Astrocyte of the spinal cord (primary cell): ENCODE data around the gene SH3RF1.

Experiments
- DNase-seq: peaks from one replicate; pipeline ENCODE4 v3.0.0; 2011; ENCODE audit warnings: low read depth, low spot score
- H3K4me3 ChIP-seq: 2 replicates; pipeline ENCODE4 v1.5.1; 2011; ENCODE audit warnings: low read depth, mild to moderate bottlenecking, low read length, moderate library complexity
- in situ Hi-C: cut with HindIII; loops from 2 replicates; pipeline ENCODE4 v1.10.0; 2017; ENCODE audit warnings: low sequenced_read_pairs
- TF ChIP-seq, protein P1 (sequence below): IDR thresholded peaks from 2 replicates; pipeline ENCODE4 v1.5.1; 2012; ENCODE audit warnings: low read depth, mild to moderate bottlenecking, low read length, inconsistent platforms

Gene SH3RF1

GRCh38 chr4:169059306-169060211, 211.2 kb downstream of the SH3RF1 start:
- in situ Hi-C loops = no loop called here
- H3K4me3 ChIP-seq = no peak overlapping the region
- no peak for DNase-seq
- TF ChIP-seq, protein P1, sequence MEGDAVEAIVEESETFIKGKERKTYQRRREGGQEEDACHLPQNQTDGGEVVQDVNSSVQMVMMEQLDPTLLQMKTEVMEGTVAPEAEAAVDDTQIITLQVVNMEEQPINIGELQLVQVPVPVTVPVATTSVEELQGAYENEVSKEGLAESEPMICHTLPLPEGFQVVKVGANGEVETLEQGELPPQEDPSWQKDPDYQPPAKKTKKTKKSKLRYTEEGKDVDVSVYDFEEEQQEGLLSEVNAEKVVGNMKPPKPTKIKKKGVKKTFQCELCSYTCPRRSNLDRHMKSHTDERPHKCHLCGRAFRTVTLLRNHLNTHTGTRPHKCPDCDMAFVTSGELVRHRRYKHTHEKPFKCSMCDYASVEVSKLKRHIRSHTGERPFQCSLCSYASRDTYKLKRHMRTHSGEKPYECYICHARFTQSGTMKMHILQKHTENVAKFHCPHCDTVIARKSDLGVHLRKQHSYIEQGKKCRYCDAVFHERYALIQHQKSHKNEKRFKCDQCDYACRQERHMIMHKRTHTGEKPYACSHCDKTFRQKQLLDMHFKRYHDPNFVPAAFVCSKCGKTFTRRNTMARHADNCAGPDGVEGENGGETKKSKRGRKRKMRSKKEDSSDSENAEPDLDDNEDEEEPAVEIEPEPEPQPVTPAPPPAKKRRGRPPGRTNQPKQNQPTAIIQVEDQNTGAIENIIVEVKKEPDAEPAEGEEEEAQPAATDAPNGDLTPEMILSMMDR = no peak

GRCh38 chr4:169058312-169058711, 212.4 kb downstream of the SH3RF1 start:
- in situ Hi-C loops = no loop called here
- TF ChIP-seq, protein P1 = no peak
- no peak overlapping the region for H3K4me3 ChIP-seq
- DNase-seq = no peak

GRCh38 chr4:169054879-169055278, 215.9 kb downstream of the SH3RF1 start:
- no peak for DNase-seq
- no peak overlapping the region for H3K4me3 ChIP-seq
- TF ChIP-seq, protein P1 = no peak
- in situ Hi-C loops = no loop called here

DNA sequence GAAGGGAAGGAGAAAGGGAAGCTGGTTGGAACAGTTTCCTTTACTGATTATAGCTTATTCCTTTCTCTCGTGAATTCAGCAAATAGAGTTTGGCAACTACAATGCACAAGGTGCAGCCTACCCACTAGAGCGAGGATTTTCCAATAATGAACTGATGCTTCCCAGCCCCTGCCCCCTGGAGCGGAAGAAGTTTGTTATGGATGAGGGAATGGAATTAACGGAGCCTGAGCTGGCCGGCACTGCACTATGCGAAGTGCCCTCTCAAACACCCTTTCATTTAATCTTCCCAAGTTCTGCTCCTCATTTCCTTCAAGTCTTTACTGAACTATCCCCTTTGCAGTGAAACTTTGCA, 218.2 kb downstream of the SH3RF1 start:
- TF ChIP-seq, protein P1 = no peak
- no peak for DNase-seq
- in situ Hi-C loops = no loop called here
- no peak overlapping the region for H3K4me3 ChIP-seq

DNA sequence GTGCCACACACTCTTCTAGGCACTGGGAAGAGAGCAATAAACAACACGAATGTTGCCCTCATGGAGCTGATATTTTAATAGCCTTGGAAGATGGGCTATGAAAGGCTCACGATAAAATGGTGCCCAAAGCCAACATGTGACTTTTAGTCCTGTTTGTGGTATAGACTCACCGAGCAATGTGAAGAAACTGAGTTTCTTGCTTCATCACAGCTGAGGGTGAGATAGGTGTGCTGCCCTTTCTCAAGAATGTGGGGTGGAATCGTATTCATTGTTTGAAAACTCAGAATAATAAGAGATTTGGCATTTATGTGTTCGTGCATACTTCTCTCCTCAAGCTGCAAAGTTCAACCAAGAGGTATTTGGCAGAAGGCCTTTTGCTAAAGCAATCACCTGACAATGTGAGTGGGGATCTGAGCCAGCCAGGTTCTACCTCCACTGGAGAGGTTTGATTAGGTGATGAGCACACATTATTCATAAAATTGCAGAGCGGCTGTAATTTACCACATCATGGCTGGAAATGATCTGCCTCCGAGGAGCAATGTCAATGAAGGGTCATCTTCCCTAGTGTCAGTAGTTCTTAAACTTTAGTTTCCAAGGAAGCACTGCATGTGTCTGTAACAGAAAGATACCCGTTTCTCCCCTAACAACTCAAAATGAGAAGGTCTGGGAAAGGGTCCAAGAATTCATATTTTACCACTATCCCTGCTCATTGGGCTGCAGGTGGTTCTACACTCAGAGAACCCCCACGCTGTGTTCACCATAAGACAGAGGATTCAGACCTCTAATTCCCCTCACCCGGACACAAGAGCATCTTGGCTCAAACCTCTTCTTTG, 218.8 kb downstream of the SH3RF1 start:
- H3K4me3 ChIP-seq = no peak overlapping the region
- in situ Hi-C loops = no loop called here
- peak; percentile 26 for DNase-seq
- TF ChIP-seq, protein P1 = no peak

GRCh38 chr4:169050881-169051760, 219.6 kb downstream of the SH3RF1 start:
- TF ChIP-seq, protein P1 = no peak
- no peak for DNase-seq
- no peak overlapping the region for H3K4me3 ChIP-seq
- in situ Hi-C loops = no loop called here
